ENCODE data around the gene IVL. TPM values are rescaled to one million over a fixed set of nuclear protein-coding genes. Genes with fewer than 3 reads are reported as not detected.

IVL gene
- total RNA-seq, 1 donor from 2014 or later, result not detected

Other genes with a start within 250 kb of the IVL start
- not detected in 2 replicates for gene LCE2D, start 245.2 kb upstream of the IVL start, total RNA-seq
- not detected in 2 replicates for gene LCE2C, start 233.3 kb upstream of the IVL start, total RNA-seq
- not detected in 2 replicates for gene LCE2B, start 222.4 kb upstream of the IVL start, total RNA-seq
- gene LCE2A, start 210.2 kb upstream of the IVL start, total RNA-seq, result not detected in 2 replicates
- gene LCE4A, start 200.4 kb upstream of the IVL start, total RNA-seq, result not detected in 2 replicates
- gene KPRP, start 150.5 kb upstream of the IVL start, total RNA-seq, result not detected in 2 replicates
- not detected in 2 replicates for gene LCE1F, start 133.4 kb upstream of the IVL start, total RNA-seq
- not detected in 2 replicates for gene LCE1E, start 122.3 kb upstream of the IVL start, total RNA-seq
- gene LCE1D, start 111.8 kb upstream of the IVL start, total RNA-seq, result not detected in 2 replicates
- gene LCE1C, start 101.9 kb upstream of the IVL start, total RNA-seq, result not detected in 2 replicates
- gene LCE1B, start 96.6 kb upstream of the IVL start, total RNA-seq, result not detected in 2 replicates
- gene LCE1A, start 81.1 kb upstream of the IVL start, total RNA-seq, result not detected in 2 replicates
- gene LCE6A, start 65.7 kb upstream of the IVL start, total RNA-seq, result not detected in 2 replicates
- gene LCE7A, start 48.5 kb upstream of the IVL start, total RNA-seq, result not detected in 2 replicates
- not detected in 2 replicates for gene SMCP, start 30.2 kb upstream of the IVL start, total RNA-seq
- gene SPRR5, start 38.7 kb downstream of the IVL start, total RNA-seq, result not detected in 2 replicates
- gene SPRR4, start 62.1 kb downstream of the IVL start, total RNA-seq, result not detected in 2 replicates
- gene SPRR1A, start 75.5 kb downstream of the IVL start, total RNA-seq, result not detected in 2 replicates
- gene SPRR3, start 93.2 kb downstream of the IVL start, total RNA-seq, result not detected in 2 replicates
- not detected in 2 replicates for gene SPRR1B, start 122.7 kb downstream of the IVL start, total RNA-seq
- not detected in 2 replicates for gene SPRR2D, start 132.6 kb downstream of the IVL start, total RNA-seq
- gene SPRR2A, start 149.0 kb downstream of the IVL start, total RNA-seq, result not detected in 2 replicates
- gene SPRR2B, start 163.1 kb downstream of the IVL start, total RNA-seq, result not detected in 2 replicates
- gene SPRR2E, start 186.0 kb downstream of the IVL start, total RNA-seq, result not detected in 2 replicates
- gene SPRR2F, start 205.0 kb downstream of the IVL start, total RNA-seq, result not detected in 2 replicates
- not detected in 2 replicates for gene SPRR2G, start 242.3 kb downstream of the IVL start, total RNA-seq

Data from activated T-helper 2 cell treated with anti-CD3 and anti-CD28 coated beads, Interferon-gamma antibody, Interleukin-2, Interleukin-4, amounts not matched to agents 10 μg/mL and 5 μg/mL and 100 μg/mL, durations not matched to agents 14 hours and 24 hours and 36 hours (primary cell).